ENCODE results near the gene BUD13.

BUD13 gene

DNA sequence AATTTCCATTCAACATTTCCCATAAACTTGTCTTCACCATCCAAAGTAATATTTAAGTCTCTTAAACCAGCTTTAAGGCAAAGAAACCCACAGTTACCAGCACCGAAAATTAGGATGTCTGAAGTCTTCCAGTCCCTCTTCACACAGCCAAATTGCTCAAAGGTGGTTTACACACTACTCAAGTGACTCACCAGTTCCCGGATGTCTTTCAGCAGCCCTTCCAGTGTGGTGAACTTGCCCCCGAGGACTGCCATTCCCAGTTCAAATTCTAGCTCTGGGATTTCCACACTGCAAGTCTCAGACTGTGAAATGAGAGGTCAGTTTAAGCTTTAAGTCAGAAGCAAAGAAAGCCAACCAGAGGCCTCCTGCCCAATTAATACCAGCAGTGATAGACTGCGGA is 9.9 kb upstream of the BUD13 start:
- no peak for DNase-seq (ENCODE audit: low read depth in 1 of 2, low spot score in 1 of 2)
- no peaks in the 10 kb centered on the region for H3K27me3 ChIP-seq (ENCODE audit: insufficient read depth, poor library complexity, severe bottlenecking)
- H3K27ac ChIP-seq (replicated peaks), result no peak overlapping the region
- H3K4me3 ChIP-seq (replicated peaks; ENCODE audit: insufficient read depth, low read length), result no peak overlapping the region
- TF ChIP-seq, protein P1, sequence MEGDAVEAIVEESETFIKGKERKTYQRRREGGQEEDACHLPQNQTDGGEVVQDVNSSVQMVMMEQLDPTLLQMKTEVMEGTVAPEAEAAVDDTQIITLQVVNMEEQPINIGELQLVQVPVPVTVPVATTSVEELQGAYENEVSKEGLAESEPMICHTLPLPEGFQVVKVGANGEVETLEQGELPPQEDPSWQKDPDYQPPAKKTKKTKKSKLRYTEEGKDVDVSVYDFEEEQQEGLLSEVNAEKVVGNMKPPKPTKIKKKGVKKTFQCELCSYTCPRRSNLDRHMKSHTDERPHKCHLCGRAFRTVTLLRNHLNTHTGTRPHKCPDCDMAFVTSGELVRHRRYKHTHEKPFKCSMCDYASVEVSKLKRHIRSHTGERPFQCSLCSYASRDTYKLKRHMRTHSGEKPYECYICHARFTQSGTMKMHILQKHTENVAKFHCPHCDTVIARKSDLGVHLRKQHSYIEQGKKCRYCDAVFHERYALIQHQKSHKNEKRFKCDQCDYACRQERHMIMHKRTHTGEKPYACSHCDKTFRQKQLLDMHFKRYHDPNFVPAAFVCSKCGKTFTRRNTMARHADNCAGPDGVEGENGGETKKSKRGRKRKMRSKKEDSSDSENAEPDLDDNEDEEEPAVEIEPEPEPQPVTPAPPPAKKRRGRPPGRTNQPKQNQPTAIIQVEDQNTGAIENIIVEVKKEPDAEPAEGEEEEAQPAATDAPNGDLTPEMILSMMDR (IDR thresholded peaks at IDR 0.05; ENCODE audit: insufficient read depth, low read length), result no peak
- TF ChIP-seq, protein P2, sequence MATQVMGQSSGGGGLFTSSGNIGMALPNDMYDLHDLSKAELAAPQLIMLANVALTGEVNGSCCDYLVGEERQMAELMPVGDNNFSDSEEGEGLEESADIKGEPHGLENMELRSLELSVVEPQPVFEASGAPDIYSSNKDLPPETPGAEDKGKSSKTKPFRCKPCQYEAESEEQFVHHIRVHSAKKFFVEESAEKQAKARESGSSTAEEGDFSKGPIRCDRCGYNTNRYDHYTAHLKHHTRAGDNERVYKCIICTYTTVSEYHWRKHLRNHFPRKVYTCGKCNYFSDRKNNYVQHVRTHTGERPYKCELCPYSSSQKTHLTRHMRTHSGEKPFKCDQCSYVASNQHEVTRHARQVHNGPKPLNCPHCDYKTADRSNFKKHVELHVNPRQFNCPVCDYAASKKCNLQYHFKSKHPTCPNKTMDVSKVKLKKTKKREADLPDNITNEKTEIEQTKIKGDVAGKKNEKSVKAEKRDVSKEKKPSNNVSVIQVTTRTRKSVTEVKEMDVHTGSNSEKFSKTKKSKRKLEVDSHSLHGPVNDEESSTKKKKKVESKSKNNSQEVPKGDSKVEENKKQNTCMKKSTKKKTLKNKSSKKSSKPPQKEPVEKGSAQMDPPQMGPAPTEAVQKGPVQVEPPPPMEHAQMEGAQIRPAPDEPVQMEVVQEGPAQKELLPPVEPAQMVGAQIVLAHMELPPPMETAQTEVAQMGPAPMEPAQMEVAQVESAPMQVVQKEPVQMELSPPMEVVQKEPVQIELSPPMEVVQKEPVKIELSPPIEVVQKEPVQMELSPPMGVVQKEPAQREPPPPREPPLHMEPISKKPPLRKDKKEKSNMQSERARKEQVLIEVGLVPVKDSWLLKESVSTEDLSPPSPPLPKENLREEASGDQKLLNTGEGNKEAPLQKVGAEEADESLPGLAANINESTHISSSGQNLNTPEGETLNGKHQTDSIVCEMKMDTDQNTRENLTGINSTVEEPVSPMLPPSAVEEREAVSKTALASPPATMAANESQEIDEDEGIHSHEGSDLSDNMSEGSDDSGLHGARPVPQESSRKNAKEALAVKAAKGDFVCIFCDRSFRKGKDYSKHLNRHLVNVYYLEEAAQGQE (IDR thresholded peaks at IDR 0.05; ENCODE audit: insufficient replicate concordance, low read depth), result no peak
- TF ChIP-seq POLR2AphosphoS5 (IDR thresholded peaks at IDR 0.05; ENCODE audit: low read depth) (no peak), GABPA (IDR thresholded peaks at IDR 0.05; ENCODE audit: low read depth) (no peak), SPI1 (IDR thresholded peaks at IDR 0.05; ENCODE audit: borderline replicate concordance, low read depth) (no peak)

DNA sequence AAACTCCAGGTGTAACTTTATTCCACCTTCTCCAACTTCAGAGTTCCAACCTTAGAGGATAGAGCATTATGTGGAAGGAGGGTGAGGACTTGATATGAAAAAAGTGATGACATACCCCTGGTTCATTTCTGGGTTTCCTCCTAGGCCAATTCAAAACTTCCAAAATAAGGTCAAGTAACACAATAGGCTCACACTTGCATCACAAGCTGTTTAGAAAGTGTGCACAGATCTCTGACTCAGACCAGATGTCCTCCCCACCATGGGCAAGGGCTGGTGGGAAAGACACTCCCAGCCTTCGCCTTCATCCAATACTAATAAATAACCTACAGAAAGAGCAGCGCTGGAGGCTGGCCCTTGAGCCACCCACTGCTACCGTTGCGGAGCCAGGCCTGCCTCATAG is 5.8 kb upstream of the BUD13 start:
- H3K4me3 ChIP-seq (replicated peaks; ENCODE audit: insufficient read depth, low read length), result no peak overlapping the region
- no peak for DNase-seq (ENCODE audit: low read depth in 1 of 2, low spot score in 1 of 2)
- no peaks in the 10 kb centered on the region for H3K27me3 ChIP-seq (ENCODE audit: insufficient read depth, poor library complexity, severe bottlenecking)
- TF ChIP-seq GABPA (IDR thresholded peaks at IDR 0.05; ENCODE audit: low read depth), result no peak
- TF ChIP-seq POLR2AphosphoS5 (IDR thresholded peaks at IDR 0.05; ENCODE audit: low read depth), result no peak
- TF ChIP-seq, protein P2 (IDR thresholded peaks at IDR 0.05; ENCODE audit: insufficient replicate concordance, low read depth), result no peak
- TF ChIP-seq, protein P1 (IDR thresholded peaks at IDR 0.05; ENCODE audit: insufficient read depth, low read length), result no peak
- no peak for TF ChIP-seq SPI1 (IDR thresholded peaks at IDR 0.05; ENCODE audit: borderline replicate concordance, low read depth)
- no peak overlapping the region for H3K27ac ChIP-seq (replicated peaks)

DNA sequence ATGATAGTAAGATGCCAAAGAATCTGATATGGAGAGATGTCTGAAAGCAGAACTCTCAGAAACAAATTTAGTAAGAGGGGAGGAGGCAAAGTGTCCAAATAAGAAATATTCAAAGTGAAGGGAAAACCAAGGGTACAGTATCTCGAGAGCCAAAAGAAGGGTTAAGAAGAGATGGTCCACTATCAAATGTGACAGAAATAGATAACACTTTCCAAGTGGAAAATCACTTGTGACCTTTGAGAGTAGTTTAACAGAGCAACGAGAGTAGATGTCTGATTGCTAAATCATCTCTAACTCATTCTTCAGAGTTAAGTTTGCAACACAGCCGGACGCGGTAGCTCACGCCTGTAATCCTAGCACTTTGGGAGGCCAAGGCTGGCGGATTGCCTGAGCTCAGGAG is 4.3 kb upstream of the BUD13 start:
- TF ChIP-seq GABPA (IDR thresholded peaks at IDR 0.05; ENCODE audit: low read depth) (no peak), SPI1 (IDR thresholded peaks at IDR 0.05; ENCODE audit: borderline replicate concordance, low read depth) (no peak)
- TF ChIP-seq, protein P2 (IDR thresholded peaks at IDR 0.05; ENCODE audit: insufficient replicate concordance, low read depth), result no peak
- Histone ChIP-seq H3K27ac (replicated peaks) (no peak overlapping the region), H3K4me3 (replicated peaks; ENCODE audit: insufficient read depth, low read length) (no peak overlapping the region), H3K27me3 (ENCODE audit: insufficient read depth, poor library complexity, severe bottlenecking) (no peaks in the 10 kb centered on the region)
- DNase-seq (ENCODE audit: low read depth in 1 of 2, low spot score in 1 of 2), result peak in 1 of 2 experiments; percentile 19
